ENCODE data around the gene NOL12. TPM values are rescaled to one million over a fixed set of nuclear protein-coding genes. Genes with fewer than 3 reads are reported as not detected.

Gene NOL12
- total RNA-seq, 1 donor from 2014 or later, result 9.9 TPM

GRCh38 chr22:37728620-37729019 is 42.5 kb downstream of the NOL12 start:
- peaks cover 9% of the 10 kb centered on the region for H3K27me3 Mint-ChIP-seq (ENCODE audit: unreplicated experiment)
- no peak for DNase-seq
- peaks cover 16% of the 10 kb centered on the region for H3K9me3 Mint-ChIP-seq (ENCODE audit: unreplicated experiment)
- H3K27ac Mint-ChIP-seq (ENCODE audit: unreplicated experiment), result no peak overlapping the region
- H3K36me3 Mint-ChIP-seq (ENCODE audit: unreplicated experiment), result peaks cover 16% of the 10 kb centered on the region
- no peaks in the 10 kb centered on the region for H3K4me1 Mint-ChIP-seq (ENCODE audit: low read depth, unreplicated experiment)
- no peak for TF ChIP-seq CTCF (IDR thresholded peaks at IDR 0.05; ENCODE audit: partially characterized antibody, unreplicated experiment)
- H3K4me3 Mint-ChIP-seq (ENCODE audit: unreplicated experiment), result no peak overlapping the region

- Mint-ChIP-seq H3K9me3 (ENCODE audit: unreplicated experiment) (peaks cover 4% of the 10 kb centered on the region), H3K27me3 (ENCODE audit: unreplicated experiment) (peaks cover 4% of the 10 kb centered on the region), H3K27ac (ENCODE audit: unreplicated experiment) (no peak overlapping the region), H3K4me1 (ENCODE audit: low read depth, unreplicated experiment) (peaks cover 3% of the 10 kb centered on the region), H3K36me3 (ENCODE audit: unreplicated experiment) (no peaks in the 10 kb centered on the region), H3K4me3 (ENCODE audit: unreplicated experiment) (no peak overlapping the region)
- DNase-seq, result no peak
- TF ChIP-seq CTCF (IDR thresholded peaks at IDR 0.05; ENCODE audit: partially characterized antibody, unreplicated experiment), result no peak
These were observed 45.8 kb downstream of the NOL12 start for GRCh38 chr22:37731804-37732471.

GRCh38 chr22:37732699-37733607 is 46.8 kb downstream of the NOL12 start:
- peaks cover 3% of the 10 kb centered on the region for H3K4me1 Mint-ChIP-seq (ENCODE audit: low read depth, unreplicated experiment)
- peaks cover 7% of the 10 kb centered on the region for H3K27me3 Mint-ChIP-seq (ENCODE audit: unreplicated experiment)
- H3K36me3 Mint-ChIP-seq (ENCODE audit: unreplicated experiment), result peaks cover under 1% of the 10 kb centered on the region

GRCh38 chr22:37733625-37734401 is 47.7 kb downstream of the NOL12 start:
- Mint-ChIP-seq H3K36me3 (ENCODE audit: unreplicated experiment) (peaks cover 5% of the 10 kb centered on the region), H3K27ac (ENCODE audit: unreplicated experiment) (no peak overlapping the region), H3K9me3 (ENCODE audit: unreplicated experiment) (peaks cover 9% of the 10 kb centered on the region), H3K4me3 (ENCODE audit: unreplicated experiment) (no peak overlapping the region), H3K4me1 (ENCODE audit: low read depth, unreplicated experiment) (peaks cover 8% of the 10 kb centered on the region), H3K27me3 (ENCODE audit: unreplicated experiment) (peaks cover 11% of the 10 kb centered on the region)
- DNase-seq, result no peak
- TF ChIP-seq CTCF (IDR thresholded peaks at IDR 0.05; ENCODE audit: partially characterized antibody, unreplicated experiment), result no peak

More at GRCh38 chr22:37732699-37733607, 46.8 kb downstream of the NOL12 start:
- no peak for DNase-seq
- peaks cover 5% of the 10 kb centered on the region for H3K9me3 Mint-ChIP-seq (ENCODE audit: unreplicated experiment)
- H3K4me3 Mint-ChIP-seq (ENCODE audit: unreplicated experiment), result no peak overlapping the region
- TF ChIP-seq CTCF (IDR thresholded peaks at IDR 0.05; ENCODE audit: partially characterized antibody, unreplicated experiment), result no peak
- H3K27ac Mint-ChIP-seq (ENCODE audit: unreplicated experiment), result no peak overlapping the region

All from glutamatergic neuron (in vitro differentiated cells).